Measurements from ENCODE around the gene PCDHGB4. TPM values are rescaled to one million over a fixed set of nuclear protein-coding genes. Genes with fewer than 3 reads are reported as not detected.
A peak's percentile ranks its signal among the peaks of the same experiment; 100 is the strongest.
"Not testable (repeated sequence)": the region's sequence is repeated elsewhere in the genome, so short reads cannot be mapped to it uniquely, and the experiment has no call there.

Gene PCDHGB4
- total RNA-seq, 5 donors from 2014 or later (not counting 1 experiment from before 2014, with no cell fraction given) = 0.09 to 0.29 (median 0.19) TPM

DNA sequence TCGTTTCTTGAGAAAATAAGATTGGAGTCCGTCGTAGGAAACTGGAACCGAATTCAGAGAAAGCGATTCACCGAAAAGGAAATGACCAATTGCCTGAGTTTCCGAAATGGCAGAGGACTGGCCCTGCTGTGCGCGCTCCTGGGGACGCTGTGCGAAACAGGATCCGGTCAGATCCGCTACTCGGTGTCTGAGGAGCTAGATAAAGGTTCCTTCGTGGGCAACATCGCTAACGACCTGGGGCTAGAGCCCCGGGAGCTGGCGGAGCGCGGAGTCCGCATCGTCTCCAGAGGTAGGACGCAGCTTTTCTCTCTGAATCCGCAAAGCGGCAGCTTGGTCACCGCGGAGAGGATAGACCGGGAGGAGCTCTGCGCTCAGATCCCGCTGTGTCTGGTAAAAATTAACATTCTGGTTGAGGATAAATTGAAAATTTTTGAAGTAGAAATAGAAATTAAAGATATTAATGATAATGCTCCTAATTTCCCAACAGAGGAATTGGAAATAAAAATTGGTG is 43.5 kb upstream of the PCDHGB4 start:
- H3K27ac Mint-ChIP-seq = no peak overlapping the region
- peaks cover 16 to 35% (median 30%) of the 10 kb centered on the region in 3 donors for H3K9me3 Mint-ChIP-seq
- Histone ChIP-seq H3K27me3 (replicated peaks in 1 of 2; ENCODE audit: control insufficient read depth in 2 of 2, extremely low read depth in 1 of 2, insufficient read depth in 2 of 2, low read length in 1 of 2) (peaks cover 4 to 48% of the 10 kb centered on the region in 2 experiments), H3K4me3 (ENCODE audit: control insufficient read depth in 1 of 2, extremely low read depth in 1 of 2, low read length in 1 of 2) (peak overlapping the region in 1 of 2 donors; percentile 36), H3K4me1 (ENCODE audit: control insufficient read depth in 1 of 2, extremely low read depth in 1 of 2, insufficient read depth in 2 of 2, low read length in 2 of 2) (no peaks in the 10 kb centered on the region), H3K36me3 (ENCODE audit: control insufficient read depth in 2 of 2, extremely low read depth in 1 of 2, insufficient read depth in 1 of 2, low read length in 1 of 2) (no peaks in the 10 kb centered on the region), H3K27ac (ENCODE audit: low read length) (no peak overlapping the region), H3K9me3 (no peaks in the 10 kb centered on the region)
- ChIA-PET POLR2A (interaction anchor here in 1 of 2 donors (0.7 kb wide), 1 partner anchor 12 kb away, joined by 3 read pairs; no protein-coding TSS in a partner anchor), CTCF (interaction anchor here in 1 of 2 donors (0.6 to 1.4 kb wide), 4 partner anchors 10 to 220 kb away, joined by 3 to 4 read pairs (median 3); no protein-coding TSS in a partner anchor)
- WGBS (ENCODE audit: insufficient coverage) = 38% methylated on average over 24 of the region's 31 CpGs
- ATAC-seq (replicated peaks in 1 of 4) (no peak), DNase-seq (no peak)
- peaks cover 0 to 2% (median 0%) of the 10 kb centered on the region in 3 donors for H3K4me1 Mint-ChIP-seq
- H3K36me3 Mint-ChIP-seq = peaks cover 11% of the 10 kb centered on the region
- H3K27me3 Mint-ChIP-seq = peaks cover 60 to 74% of the 10 kb centered on the region in 2 donors
- H3K4me3 Mint-ChIP-seq = peak overlapping the region; percentile 24 to 53 (median 39)

DNA sequence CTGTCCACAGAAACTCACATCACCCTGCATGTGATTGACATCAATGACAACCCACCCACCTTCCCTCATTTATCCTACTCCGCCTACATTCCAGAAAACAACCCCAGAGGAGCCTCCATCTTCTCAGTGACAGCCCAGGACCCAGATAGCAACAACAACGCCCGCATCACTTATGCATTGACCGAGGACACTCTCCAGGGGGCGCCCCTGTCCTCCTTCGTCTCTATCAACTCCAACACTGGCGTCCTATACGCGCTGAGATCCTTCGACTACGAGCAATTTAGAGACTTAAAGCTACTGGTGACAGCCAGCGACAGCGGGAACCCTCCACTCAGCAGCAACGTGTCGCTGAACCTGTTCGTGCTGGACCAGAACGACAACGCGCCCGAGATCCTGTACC is 42.2 kb upstream of the PCDHGB4 start:
- ATAC-seq (replicated peaks in 1 of 4) (no peak), DNase-seq (no peak)
- ChIA-PET CTCF (no interaction called here), POLR2A (no interaction called here)
- H3K36me3 Mint-ChIP-seq = peaks cover 14% of the 10 kb centered on the region
- peaks cover 2 to 6% (median 2%) of the 10 kb centered on the region in 3 donors for H3K4me1 Mint-ChIP-seq
- no peaks in the 10 kb centered on the region for H3K9me3 ChIP-seq
- peaks cover 63 to 75% of the 10 kb centered on the region in 2 donors for H3K27me3 Mint-ChIP-seq
- 43% methylated on average over 9 of the region's 20 CpGs for WGBS (ENCODE audit: insufficient coverage)
- peaks cover 0 to 5% of the 10 kb centered on the region in 2 experiments for H3K4me1 ChIP-seq (ENCODE audit: control insufficient read depth in 1 of 2, extremely low read depth in 1 of 2, insufficient read depth in 2 of 2, low read length in 2 of 2)
- no peak overlapping the region for H3K27ac Mint-ChIP-seq
- no peak overlapping the region for H3K4me3 Mint-ChIP-seq
- H3K27ac ChIP-seq (ENCODE audit: low read length) = no peak overlapping the region
- peaks cover 4 to 45% of the 10 kb centered on the region in 2 experiments for H3K27me3 ChIP-seq (replicated peaks in 1 of 2; ENCODE audit: control insufficient read depth in 2 of 2, extremely low read depth in 1 of 2, insufficient read depth in 2 of 2, low read length in 1 of 2)
- no peak overlapping the region for H3K4me3 ChIP-seq (ENCODE audit: control insufficient read depth in 1 of 2, extremely low read depth in 1 of 2, low read length in 1 of 2)
- no peaks in the 10 kb centered on the region for H3K36me3 ChIP-seq (ENCODE audit: control insufficient read depth in 2 of 2, extremely low read depth in 1 of 2, insufficient read depth in 1 of 2, low read length in 1 of 2)
- H3K9me3 Mint-ChIP-seq = peaks cover 14 to 37% (median 34%) of the 10 kb centered on the region in 3 donors

DNA sequence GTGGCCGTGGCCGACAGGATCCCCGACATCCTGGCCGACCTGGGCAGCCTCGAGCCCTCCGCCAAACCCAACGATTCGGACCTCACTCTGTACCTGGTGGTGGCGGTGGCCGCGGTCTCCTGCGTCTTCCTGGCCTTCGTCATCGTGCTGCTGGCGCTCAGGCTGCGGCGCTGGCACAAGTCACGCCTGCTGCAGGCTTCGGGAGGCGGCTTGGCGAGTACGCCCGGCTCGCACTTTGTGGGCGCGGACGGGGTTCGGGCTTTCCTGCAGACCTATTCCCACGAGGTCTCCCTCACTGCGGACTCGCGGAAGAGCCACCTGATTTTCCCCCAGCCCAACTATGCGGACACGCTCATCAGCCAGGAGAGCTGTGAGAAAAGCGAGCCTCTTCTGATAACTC is 41.5 kb upstream of the PCDHGB4 start:
- Mint-ChIP-seq H3K9me3 (peaks cover 12 to 36% (median 36%) of the 10 kb centered on the region in 3 donors), H3K36me3 (peaks cover 15% of the 10 kb centered on the region), H3K27me3 (peaks cover 67 to 78% of the 10 kb centered on the region in 2 donors)
- H3K27ac Mint-ChIP-seq; ATAC-seq (replicated peaks in 1 of 4); H3K36me3 ChIP-seq (ENCODE audit: control insufficient read depth in 2 of 2, extremely low read depth in 1 of 2, insufficient read depth in 1 of 2, low read length in 1 of 2); H3K4me3 Mint-ChIP-seq; CTCF ChIA-PET; H3K4me1 ChIP-seq (ENCODE audit: control insufficient read depth in 1 of 2, extremely low read depth in 1 of 2, insufficient read depth in 2 of 2, low read length in 2 of 2); DNase-seq; H3K9me3 ChIP-seq; POLR2A ChIA-PET; H3K4me1 Mint-ChIP-seq; H3K27ac ChIP-seq (ENCODE audit: low read length); H3K4me3 ChIP-seq (ENCODE audit: control insufficient read depth in 1 of 2, extremely low read depth in 1 of 2, low read length in 1 of 2): not testable (repeated sequence)
- 57% methylated on average over 12 of the region's 35 CpGs for WGBS (ENCODE audit: insufficient coverage)
- peaks cover 8 to 43% of the 10 kb centered on the region in 2 experiments for H3K27me3 ChIP-seq (replicated peaks in 1 of 2; ENCODE audit: control insufficient read depth in 2 of 2, extremely low read depth in 1 of 2, insufficient read depth in 2 of 2, low read length in 1 of 2)

- POLR2A ChIA-PET = no interaction called here
- H3K4me3 Mint-ChIP-seq = peak within 1 kb of the TSS in 2 of 3 donors; percentile 25 to 54
- H3K27me3 ChIP-seq (replicated peaks in 1 of 2; ENCODE audit: control insufficient read depth in 2 of 2, extremely low read depth in 1 of 2, insufficient read depth in 2 of 2, low read length in 1 of 2) = peaks cover 4 to 45% of the 10 kb centered on the region in 2 experiments
- ATAC-seq (replicated peaks in 1 of 4) (peak in 1 of 4 experiments; percentile 38), DNase-seq (peak in 16 of 35 experiments; percentile 11 to 47 (median 22))
- no peaks in the 10 kb centered on the region for H3K36me3 ChIP-seq (ENCODE audit: control insufficient read depth in 2 of 2, extremely low read depth in 1 of 2, insufficient read depth in 1 of 2, low read length in 1 of 2)
- no peak within 1 kb of the TSS for H3K27ac Mint-ChIP-seq
- peaks cover 10 to 23% (median 21%) of the 10 kb centered on the region in 3 donors for H3K9me3 Mint-ChIP-seq
- H3K36me3 Mint-ChIP-seq = peaks cover 8% of the 10 kb centered on the region
- 32% methylated on average over 26 of the region's 29 CpGs for WGBS (ENCODE audit: insufficient coverage)
- CTCF ChIA-PET = interaction anchor here (0.8 to 1.4 kb wide), 3 partner anchors 200 to 214 kb away, joined by 3 read pairs; no protein-coding TSS in a partner anchor
- no peak within 1 kb of the TSS for H3K27ac ChIP-seq (ENCODE audit: low read length)
- H3K4me1 Mint-ChIP-seq = peaks cover 0 to 7% (median 3%) of the 10 kb centered on the region in 3 donors
- peaks cover 0 to 7% of the 10 kb centered on the region in 2 experiments for H3K4me1 ChIP-seq (ENCODE audit: control insufficient read depth in 1 of 2, extremely low read depth in 1 of 2, insufficient read depth in 2 of 2, low read length in 2 of 2)
- no peaks in the 10 kb centered on the region for H3K9me3 ChIP-seq
- H3K4me3 ChIP-seq (ENCODE audit: control insufficient read depth in 1 of 2, extremely low read depth in 1 of 2, low read length in 1 of 2) = peak within 1 kb of the TSS in 1 of 2 donors; percentile 27
- peaks cover 65 to 72% of the 10 kb centered on the region in 2 donors for H3K27me3 Mint-ChIP-seq
Observed at GRCh38 chr5:141349917-141350619, 37.4 kb upstream of the PCDHGB4 start, which contains the start of gene PCDHGB1. Gene PCDHGB1, plus strand, starts transcription at chr5:141350099. Its CDS starts 162 bp downstream, at chr5:141350261.

GRCh38 chr5:141351591-141351990 is 35.9 kb upstream of the PCDHGB4 start:
- peaks cover 6% of the 10 kb centered on the region for H3K36me3 Mint-ChIP-seq

GRCh38 chr5:141354900-141355469 is 32.5 kb upstream of the PCDHGB4 start, which contains the start of gene PCDHGA4:
Gene PCDHGA4, plus strand, starts transcription at chr5:141355021. Its CDS starts 87 bp downstream, at chr5:141355108.
- Mint-ChIP-seq H3K4me3 (peak within 1 kb of the TSS in 2 of 3 donors; percentile 47 to 49), H3K36me3 (peaks cover 6% of the 10 kb centered on the region), H3K4me1 (peaks cover 0 to 5% (median 4%) of the 10 kb centered on the region in 3 donors), H3K27me3 (peaks cover 69 to 81% of the 10 kb centered on the region in 2 donors), H3K27ac (no peak within 1 kb of the TSS), H3K9me3 (peaks cover 19 to 33% (median 30%) of the 10 kb centered on the region in 3 donors)
- ATAC-seq (replicated peaks in 1 of 4) (no peak), DNase-seq (peak in 1 of 35 experiments; percentile 27)
- ChIA-PET POLR2A (interaction anchor here (1.0 to 1.2 kb wide), 3 partner anchors 11 to 24 kb away, joined by 3 to 5 read pairs (median 3); partner anchors contain the start of genes PCDHGA1 (in 1 of the 2) and PCDHGB3 (in 1 of the 2)), CTCF (interaction anchor here in 1 of 2 donors (1.0 kb wide), 2 partner anchors 25 to 209 kb away, joined by 3 to 8 read pairs; partner anchors contain the start of gene PCDHGA1)
- Histone ChIP-seq H3K4me3 (ENCODE audit: control insufficient read depth in 1 of 2, extremely low read depth in 1 of 2, low read length in 1 of 2) (peak within 1 kb of the TSS; percentile 13 to 49), H3K27me3 (replicated peaks in 1 of 2; ENCODE audit: control insufficient read depth in 2 of 2, extremely low read depth in 1 of 2, insufficient read depth in 2 of 2, low read length in 1 of 2) (peaks cover 7 to 52% of the 10 kb centered on the region in 2 experiments), H3K4me1 (ENCODE audit: control insufficient read depth in 1 of 2, extremely low read depth in 1 of 2, insufficient read depth in 2 of 2, low read length in 2 of 2) (peaks cover 0 to 7% of the 10 kb centered on the region in 2 experiments), H3K36me3 (ENCODE audit: control insufficient read depth in 2 of 2, extremely low read depth in 1 of 2, insufficient read depth in 1 of 2, low read length in 1 of 2) (no peaks in the 10 kb centered on the region), H3K9me3 (no peaks in the 10 kb centered on the region), H3K27ac (ENCODE audit: low read length) (no peak within 1 kb of the TSS)
- WGBS (ENCODE audit: insufficient coverage) = 22% methylated on average over 29 of the region's 29 CpGs

More at GRCh38 chr5:141351591-141351990, 35.9 kb upstream of the PCDHGB4 start:
- Histone ChIP-seq H3K27me3 (replicated peaks in 1 of 2; ENCODE audit: control insufficient read depth in 2 of 2, extremely low read depth in 1 of 2, insufficient read depth in 2 of 2, low read length in 1 of 2) (peaks cover 4 to 52% of the 10 kb centered on the region in 2 experiments), H3K36me3 (ENCODE audit: control insufficient read depth in 2 of 2, extremely low read depth in 1 of 2, insufficient read depth in 1 of 2, low read length in 1 of 2) (no peaks in the 10 kb centered on the region), H3K9me3 (no peaks in the 10 kb centered on the region), H3K4me1 (ENCODE audit: control insufficient read depth in 1 of 2, extremely low read depth in 1 of 2, insufficient read depth in 2 of 2, low read length in 2 of 2) (peaks cover 0 to 9% of the 10 kb centered on the region in 2 experiments), H3K27ac (ENCODE audit: low read length) (no peak overlapping the region), H3K4me3 (ENCODE audit: control insufficient read depth in 1 of 2, extremely low read depth in 1 of 2, low read length in 1 of 2) (no peak overlapping the region)
- CTCF ChIA-PET = interaction anchor here in 1 of 2 donors (1.4 kb wide), 1 partner anchor 212 kb away, joined by 3 read pairs; no protein-coding TSS in a partner anchor
- no peak for ATAC-seq (replicated peaks in 1 of 4)
- peaks cover 0 to 7% (median 3%) of the 10 kb centered on the region in 3 donors for H3K4me1 Mint-ChIP-seq
- no peak overlapping the region for H3K4me3 Mint-ChIP-seq
- POLR2A ChIA-PET = no interaction called here
- no peak for DNase-seq
- H3K9me3 Mint-ChIP-seq = peaks cover 10 to 26% (median 25%) of the 10 kb centered on the region in 3 donors
- H3K27me3 Mint-ChIP-seq = peaks cover 68 to 75% of the 10 kb centered on the region in 2 donors
- H3K27ac Mint-ChIP-seq = no peak overlapping the region
- 52% methylated on average over 21 of the region's 36 CpGs for WGBS (ENCODE audit: insufficient coverage)
